HEK293 (cell line): ENCODE measurements around the gene PDE4D.

Experiments used
- CTCF ChIA-PET: fragments of 350-600 bp; formaldehyde crosslinking; extraction: SDS; loops from one replicate; lab custom pipeline; 2021; ENCODE audit warnings: antibody characterized with exemption; lab: Yijun Ruan, JAX
- POLR2A ChIA-PET: fragments of 300-600 bp; formaldehyde crosslinking; extraction: SDS; loops from one replicate; lab custom pipeline; 2020; ENCODE audit warnings: antibody characterized with exemption, inconsistent platforms; lab: Yijun Ruan, JAX
- H3K27ac ChIP-seq: fragments of 200-500 bp; sonication (Bioruptor generic); 2 replicates; pipeline ENCODE4 v1.5.1; 2014; ENCODE audit warnings: low read depth, low read length, control low read depth, inconsistent platforms; ENCODE audit errors: extremely low read depth
- H3K36me3 ChIP-seq, 2 experiments: fragments of 200-500 bp in 1 of 2; sonication (Bioruptor generic) in 1 of 2; 1 replicate in 1 of 2; 2 replicates in 1 of 2; pipeline ENCODE4 v1.5.1; 2014 to 2017; ENCODE audit warnings: inconsistent platforms in 2 of 2, low read length in 2 of 2; ENCODE audit not compliant: control insufficient read depth in 2 of 2, insufficient read depth in 1 of 2
- H3K4me1 ChIP-seq: fragments of 200-500 bp; sonication (Bioruptor generic); 2 replicates; pipeline ENCODE4 v1.5.1; 2014; ENCODE audit warnings: mild to moderate bottlenecking, low read length, inconsistent platforms; ENCODE audit not compliant: control insufficient read depth, insufficient read depth
- H3K4me3 ChIP-seq: 2 replicates; pipeline ENCODE4 v1.5.1; 2011; ENCODE audit warnings: low read depth, mild to moderate bottlenecking, control low read depth, low read length, moderate library complexity
- H3K9me3 ChIP-seq: fragments of 200-500 bp; sonication (Bioruptor generic); 2 replicates; pipeline ENCODE4 v1.5.1; 2014; ENCODE audit warnings: low read depth, low read length, inconsistent platforms; ENCODE audit not compliant: control insufficient read depth, insufficient read depth
- GFI1B ChIP-seq: fragments of 450-650 bp; formaldehyde crosslinking; IDR thresholded peaks from 2 replicates; pipeline ENCODE4 v1.5.1; 2016; ENCODE audit warnings: missing biosample characterization, missing genetic modification characterization
- GLI4 ChIP-seq: fragments of 450-650 bp; formaldehyde crosslinking; IDR thresholded peaks from 2 replicates; pipeline ENCODE4 v1.5.1; 2016; ENCODE audit warnings: missing biosample characterization, missing genetic modification characterization
- KLF1 ChIP-seq: fragments of 450-650 bp; formaldehyde crosslinking; IDR thresholded peaks from 2 replicates; pipeline ENCODE4 v1.5.1; 2016; ENCODE audit warnings: missing biosample characterization, missing genetic modification characterization
- SCRT2 ChIP-seq: fragments of 450-650 bp; formaldehyde crosslinking; IDR thresholded peaks from 2 replicates; pipeline ENCODE4 v1.5.1; 2016; ENCODE audit warnings: missing biosample characterization, missing genetic modification characterization
- ZBTB48 ChIP-seq: fragments of 450-650 bp; formaldehyde crosslinking; IDR thresholded peaks from 2 replicates; pipeline ENCODE4 v1.5.1; 2016; ENCODE audit warnings: missing biosample characterization, missing genetic modification characterization
- ZNF174 ChIP-seq: fragments of 450-650 bp; formaldehyde crosslinking; IDR thresholded peaks from 2 replicates; pipeline ENCODE4 v1.5.0; 2017; ENCODE audit warnings: missing biosample characterization, mild to moderate bottlenecking, missing genetic modification characterization
- ZNF311 ChIP-seq: fragments of 450-650 bp; formaldehyde crosslinking; IDR thresholded peaks from 2 replicates; pipeline ENCODE4 v1.5.1; 2017; ENCODE audit warnings: missing biosample characterization, missing genetic modification characterization, borderline replicate concordance
- ZNF335 ChIP-seq: fragments of 450-650 bp; formaldehyde crosslinking; conservative IDR thresholded peaks from 2 replicates; pipeline ENCODE4 v1.5.1; 2016; ENCODE audit warnings: missing biosample characterization, missing genetic modification characterization
- ZNF366 ChIP-seq: fragments of 450-650 bp; formaldehyde crosslinking; conservative IDR thresholded peaks from 2 replicates; pipeline ENCODE4 v1.5.1; 2016; ENCODE audit warnings: missing biosample characterization, missing genetic modification characterization
- ZNF473 ChIP-seq: fragments of 450-650 bp; formaldehyde crosslinking; IDR thresholded peaks from 2 replicates; pipeline ENCODE4 v1.5.1; 2017; ENCODE audit warnings: missing biosample characterization, missing genetic modification characterization
- ZNF529 ChIP-seq: fragments of 450-650 bp; formaldehyde crosslinking; IDR thresholded peaks from 2 replicates; pipeline ENCODE4 v1.5.1; 2017; ENCODE audit warnings: missing genetic modification characterization, missing biosample characterization; ENCODE audit not compliant: insufficient replicate concordance
- ZNF776 ChIP-seq: fragments of 450-650 bp; formaldehyde crosslinking; IDR thresholded peaks from 2 replicates; pipeline ENCODE4 v1.5.0; 2017; ENCODE audit warnings: missing biosample characterization, missing genetic modification characterization, borderline replicate concordance
- ZNF843 ChIP-seq: fragments of 450-650 bp; formaldehyde crosslinking; IDR thresholded peaks from 2 replicates; pipeline ENCODE4 v1.5.1; 2016; ENCODE audit warnings: missing biosample characterization, missing genetic modification characterization
- ZSCAN16 ChIP-seq: fragments of 450-650 bp; formaldehyde crosslinking; IDR thresholded peaks from 2 replicates; pipeline ENCODE4 v1.5.1; 2016; ENCODE audit warnings: missing biosample characterization, missing genetic modification characterization
- TF ChIP-seq, protein P1 (sequence below): fragments of 450-650 bp; formaldehyde crosslinking; IDR thresholded peaks from 2 replicates; pipeline ENCODE4 v1.5.1; 2016; ENCODE audit warnings: missing biosample characterization, missing genetic modification characterization
- TF ChIP-seq, protein P2 (sequence below): fragments of 450-650 bp; formaldehyde crosslinking; IDR thresholded peaks from 2 replicates; pipeline ENCODE4 v1.5.1; 2016; ENCODE audit warnings: missing biosample characterization, missing genetic modification characterization
- TF ChIP-seq, protein P3 (sequence below): fragments of 450-650 bp; formaldehyde crosslinking; IDR thresholded peaks from 2 replicates; pipeline ENCODE4 v1.5.1; 2016; ENCODE audit warnings: missing biosample characterization, missing genetic modification characterization

Gene PDE4D

DNA sequence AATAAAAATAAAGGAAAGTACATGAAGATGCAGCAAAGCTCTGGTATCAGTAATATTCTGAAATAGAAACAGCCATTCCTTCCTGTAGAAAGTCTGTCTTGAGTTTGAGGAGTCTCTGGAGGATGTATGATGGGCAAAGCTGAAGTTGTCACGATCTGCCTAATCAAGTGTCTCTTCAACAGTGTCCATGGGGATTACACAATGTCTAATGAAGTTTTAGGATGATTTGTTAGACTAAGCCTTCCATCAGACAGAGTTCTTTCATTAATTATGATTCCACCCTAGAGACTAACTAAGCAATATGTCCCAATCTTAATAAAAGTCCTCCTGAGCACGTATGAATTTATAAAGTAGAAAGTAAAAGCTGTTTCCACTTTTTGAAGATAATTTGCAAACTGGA is 26.9 kb downstream of the PDE4D start (continued):
- no peak for TF ChIP-seq ZBTB48 (tag by site-specific recombination)

DNA sequence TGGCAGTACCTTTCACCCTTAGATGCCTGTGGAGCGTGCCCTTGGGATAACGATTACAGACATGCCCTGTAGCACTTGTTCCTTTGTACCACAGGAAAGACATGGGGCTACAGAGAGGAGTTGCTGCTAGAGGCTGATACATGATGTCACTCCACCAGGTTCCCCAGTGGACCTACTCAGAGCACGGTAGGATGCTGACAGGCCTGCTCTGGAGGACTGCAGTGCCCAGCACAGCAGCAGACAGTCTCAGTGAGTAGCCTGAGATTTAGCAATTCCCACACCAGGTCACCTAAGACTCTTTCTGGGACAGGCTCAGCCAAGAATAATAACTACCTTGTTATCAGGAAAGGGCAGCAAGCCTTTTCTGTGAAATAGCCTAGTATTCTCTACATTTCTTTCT is 28.8 kb downstream of the PDE4D start:
- Histone ChIP-seq H3K36me3 (no peaks in the 10 kb centered on the region), H3K9me3 (no peaks in the 10 kb centered on the region)
- CTCF ChIA-PET, result interaction anchor here (1.5 to 1.7 kb wide), 2 partner anchors 51 to 54 kb away, joined by 5 to 6 read pairs; no protein-coding TSS in a partner anchor
- TF ChIP-seq ZNF843, result no peak
- TF ChIP-seq KLF1 (tag by site-specific recombination), result no peak
- TF ChIP-seq, protein P1, sequence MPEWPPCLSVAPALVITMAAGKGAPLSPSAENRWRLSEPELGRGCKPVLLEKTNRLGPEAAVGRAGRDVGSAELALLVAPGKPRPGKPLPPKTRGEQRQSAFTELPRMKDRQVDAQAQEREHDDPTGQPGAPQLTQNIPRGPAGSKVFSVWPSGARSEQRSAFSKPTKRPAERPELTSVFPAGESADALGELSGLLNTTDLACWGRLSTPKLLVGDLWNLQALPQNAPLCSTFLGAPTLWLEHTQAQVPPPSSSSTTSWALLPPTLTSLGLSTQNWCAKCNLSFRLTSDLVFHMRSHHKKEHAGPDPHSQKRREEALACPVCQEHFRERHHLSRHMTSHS (tag by site-specific recombination), result no peak
- no peak for TF ChIP-seq ZSCAN16 (tag by site-specific recombination)
- TF ChIP-seq GFI1B, result no peak
- TF ChIP-seq, protein P2, sequence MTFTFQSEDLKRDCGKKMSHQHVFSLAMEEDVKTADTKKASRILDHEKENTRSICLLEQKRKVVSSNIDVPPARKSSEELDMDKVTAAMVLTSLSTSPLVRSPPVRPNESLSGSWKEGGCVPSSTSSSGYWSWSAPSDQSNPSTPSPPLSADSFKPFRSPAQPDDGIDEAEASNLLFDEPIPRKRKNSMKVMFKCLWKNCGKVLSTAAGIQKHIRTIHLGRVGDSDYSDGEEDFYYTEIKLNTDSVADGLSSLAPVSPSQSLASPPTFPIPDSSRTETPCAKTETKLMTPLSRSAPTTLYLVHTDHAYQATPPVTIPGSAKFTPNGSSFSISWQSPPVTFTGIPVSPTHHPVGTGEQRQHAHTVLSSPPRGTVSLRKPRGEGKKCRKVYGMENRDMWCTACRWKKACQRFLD (tag by site-specific recombination), result no peak
- no peak for TF ChIP-seq ZNF335 (tag by site-specific recombination)
- TF ChIP-seq GLI4 (tag by site-specific recombination), result no peak
- TF ChIP-seq ZNF776 (tag by site-specific recombination), result no peak
- TF ChIP-seq ZNF174 (tag by site-specific recombination), result no peak
- no peak for TF ChIP-seq ZNF366 (tag by site-specific recombination)
- TF ChIP-seq, all 188 proteins: peak for 0
- Histone ChIP-seq H3K27ac (no peak overlapping the region), H3K4me1 (no peaks in the 10 kb centered on the region), H3K4me3 (no peak overlapping the region)
- POLR2A ChIA-PET, result no interaction called here

DNA sequence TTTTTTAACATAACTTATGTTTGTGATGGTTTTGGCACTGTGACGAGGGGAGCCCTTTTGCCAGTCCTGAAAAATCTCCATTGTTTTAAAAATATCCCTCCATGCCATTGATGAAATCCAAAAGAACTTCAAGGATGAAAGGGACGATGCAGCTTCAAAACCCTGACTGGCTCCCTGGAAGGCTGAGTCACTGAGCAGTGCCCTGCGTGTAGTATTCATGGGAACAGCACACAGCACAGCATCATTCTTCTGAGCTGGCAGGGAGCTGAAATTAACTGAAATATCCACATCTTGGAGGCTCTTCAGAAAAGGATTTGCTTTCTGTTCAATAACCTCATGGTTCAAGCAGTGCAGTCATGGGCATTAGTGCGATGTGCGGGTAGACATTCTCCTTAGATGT is 29.7 kb downstream of the PDE4D start:
- no peak overlapping the region for H3K27ac ChIP-seq
- H3K4me3 ChIP-seq, result no peak overlapping the region
- H3K9me3 ChIP-seq, result no peaks in the 10 kb centered on the region
- ChIA-PET POLR2A (no interaction called here), CTCF (interaction anchor here (1.7 kb wide), 1 partner anchor 50 kb away, joined by 6 read pairs; no protein-coding TSS in a partner anchor)
- TF ChIP-seq ZNF529 (no peak), ZNF174 (tag by site-specific recombination) (no peak), ZNF473 (tag by site-specific recombination) (no peak), ZNF311 (tag by site-specific recombination) (no peak), SCRT2 (tag by site-specific recombination) (no peak)
- TF ChIP-seq, protein P3, sequence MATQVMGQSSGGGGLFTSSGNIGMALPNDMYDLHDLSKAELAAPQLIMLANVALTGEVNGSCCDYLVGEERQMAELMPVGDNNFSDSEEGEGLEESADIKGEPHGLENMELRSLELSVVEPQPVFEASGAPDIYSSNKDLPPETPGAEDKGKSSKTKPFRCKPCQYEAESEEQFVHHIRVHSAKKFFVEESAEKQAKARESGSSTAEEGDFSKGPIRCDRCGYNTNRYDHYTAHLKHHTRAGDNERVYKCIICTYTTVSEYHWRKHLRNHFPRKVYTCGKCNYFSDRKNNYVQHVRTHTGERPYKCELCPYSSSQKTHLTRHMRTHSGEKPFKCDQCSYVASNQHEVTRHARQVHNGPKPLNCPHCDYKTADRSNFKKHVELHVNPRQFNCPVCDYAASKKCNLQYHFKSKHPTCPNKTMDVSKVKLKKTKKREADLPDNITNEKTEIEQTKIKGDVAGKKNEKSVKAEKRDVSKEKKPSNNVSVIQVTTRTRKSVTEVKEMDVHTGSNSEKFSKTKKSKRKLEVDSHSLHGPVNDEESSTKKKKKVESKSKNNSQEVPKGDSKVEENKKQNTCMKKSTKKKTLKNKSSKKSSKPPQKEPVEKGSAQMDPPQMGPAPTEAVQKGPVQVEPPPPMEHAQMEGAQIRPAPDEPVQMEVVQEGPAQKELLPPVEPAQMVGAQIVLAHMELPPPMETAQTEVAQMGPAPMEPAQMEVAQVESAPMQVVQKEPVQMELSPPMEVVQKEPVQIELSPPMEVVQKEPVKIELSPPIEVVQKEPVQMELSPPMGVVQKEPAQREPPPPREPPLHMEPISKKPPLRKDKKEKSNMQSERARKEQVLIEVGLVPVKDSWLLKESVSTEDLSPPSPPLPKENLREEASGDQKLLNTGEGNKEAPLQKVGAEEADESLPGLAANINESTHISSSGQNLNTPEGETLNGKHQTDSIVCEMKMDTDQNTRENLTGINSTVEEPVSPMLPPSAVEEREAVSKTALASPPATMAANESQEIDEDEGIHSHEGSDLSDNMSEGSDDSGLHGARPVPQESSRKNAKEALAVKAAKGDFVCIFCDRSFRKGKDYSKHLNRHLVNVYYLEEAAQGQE (tag by site-specific recombination), result no peak
- H3K4me1 ChIP-seq, result no peaks in the 10 kb centered on the region
- H3K36me3 ChIP-seq, result no peaks in the 10 kb centered on the region
